GM23338 (cell line): ENCODE results near the gene APOBEC3B. TPM values are rescaled to one million over a fixed set of nuclear protein-coding genes. Genes with fewer than 3 reads are reported as not detected.

Experiments
- ATAC-seq: fragments of 200-7000 bp; cut with Tn5 transposase; 3 replicates; pipeline ENCODE4 v1.9.1; 2020
- DNase-seq: peaks from one replicate; pipeline ENCODE4 v3.0.0-alpha.2; 2015; ENCODE audit warnings: low spot score
- H2AFZ ChIP-seq: fragments of 200-600 bp; sonication (generic); 2 replicates; pipeline ENCODE4 v1.8.0; 2016; ENCODE audit warnings: antibody characterized with exemption, mild to moderate bottlenecking, moderate library complexity
- H3F3A ChIP-seq: fragments of 200-600 bp; sonication (generic); replicated peaks from 2 replicates; pipeline ENCODE4 v1.8.0; 2017; ENCODE audit warnings: antibody characterized with exemption, mixed run types, low read depth
- H3K27ac ChIP-seq: fragments of 200-600 bp; sonication (generic); 2 replicates; pipeline ENCODE4 v1.6.1; 2016; ENCODE audit warnings: low read depth
- H3K27me3 ChIP-seq: fragments of 200-600 bp; sonication (generic); 2 replicates; pipeline ENCODE4 v1.8.0; 2016; ENCODE audit warnings: mild to moderate bottlenecking, mixed run types, moderate library complexity; ENCODE audit not compliant: insufficient read depth
- H3K36me3 ChIP-seq: fragments of 200-600 bp; sonication (generic); 2 replicates; pipeline ENCODE4 v1.8.0; 2016; ENCODE audit warnings: mild to moderate bottlenecking; ENCODE audit not compliant: insufficient read depth
- H3K4me1 ChIP-seq: fragments of 200-600 bp; sonication (generic); 2 replicates; pipeline ENCODE4 v1.8.0; 2016; ENCODE audit warnings: mild to moderate bottlenecking, moderate library complexity; ENCODE audit not compliant: insufficient read depth
- H3K4me2 ChIP-seq: fragments of 200-600 bp; sonication (generic); 2 replicates; pipeline ENCODE4 v1.7.1; 2017; ENCODE audit warnings: mixed run types
- H3K4me3 ChIP-seq: fragments of 200-600 bp; sonication (generic); 2 replicates; pipeline ENCODE4 v1.6.1; 2016; ENCODE audit warnings: mixed run types
- H3K79me2 ChIP-seq: fragments of 200-600 bp; sonication (generic); replicated peaks from 2 replicates; pipeline ENCODE4 v1.8.0; 2017; ENCODE audit warnings: mild to moderate bottlenecking; ENCODE audit not compliant: insufficient read depth
- H3K9me2 ChIP-seq: fragments of 200-600 bp; sonication (generic); 2 replicates; pipeline ENCODE4 v1.8.0; 2017; ENCODE audit not compliant: insufficient read depth
- H4K20me1 ChIP-seq: fragments of 200-600 bp; sonication (generic); replicated peaks from 2 replicates; pipeline ENCODE4 v1.8.0; 2017; ENCODE audit warnings: mild to moderate bottlenecking; ENCODE audit not compliant: insufficient read depth
- H3K27ac Mint-ChIP-seq: 2 replicates; pipeline ENCODE4 v1.8.0; 2020; ENCODE audit warnings: inconsistent platforms, mild to moderate bottlenecking, moderate library complexity, mixed read lengths
- H3K27me3 Mint-ChIP-seq: 3 replicates; pipeline ENCODE4 v1.8.0; 2022; ENCODE audit warnings: low read depth, mild to moderate bottlenecking, moderate library complexity, mixed read lengths, inconsistent platforms; ENCODE audit not compliant: insufficient read depth, poor library complexity
- H3K36me3 Mint-ChIP-seq: 3 replicates; pipeline ENCODE4 v1.8.0; 2021; ENCODE audit warnings: low read depth, mild to moderate bottlenecking, inconsistent platforms, moderate library complexity, mixed read lengths
- H3K4me1 Mint-ChIP-seq: 3 replicates; pipeline ENCODE4 v1.8.0; 2020; ENCODE audit warnings: mild to moderate bottlenecking, inconsistent platforms, mixed read lengths
- H3K4me3 Mint-ChIP-seq: 3 replicates; pipeline ENCODE4 v1.8.0; 2021; ENCODE audit warnings: moderate library complexity, mild to moderate bottlenecking, inconsistent platforms, mixed read lengths
- H3K9me3 Mint-ChIP-seq: 3 replicates; pipeline ENCODE4 v1.8.0; 2020; ENCODE audit warnings: moderate library complexity, mild to moderate bottlenecking, inconsistent platforms, mixed read lengths
- CTCF ChIP-seq, 2 experiments: fragments of 200-600 bp in 1 of 2; sonication (generic) in 1 of 2; conservative IDR thresholded peaks; 2 replicates each; pipeline versions ENCODE4 v1.5.1 to v1.6.1; 2016 to 2017; ENCODE audit warnings: antibody characterized with exemption in 2 of 2, low read depth in 2 of 2, mild to moderate bottlenecking in 2 of 2, moderate library complexity in 1 of 2
- EZH2 ChIP-seq: fragments of 200-600 bp; sonication (generic); IDR thresholded peaks from one replicate; pipeline ENCODE4 v1.8.0; 2017; ENCODE audit warnings: antibody characterized with exemption, mild to moderate bottlenecking, low read depth; ENCODE audit not compliant: unreplicated experiment
- EZH2phosphoT487 ChIP-seq: fragments of 200-600 bp; sonication (generic); IDR thresholded peaks from one replicate; pipeline ENCODE4 v1.8.1; 2018; ENCODE audit warnings: antibody characterized with exemption; ENCODE audit not compliant: unreplicated experiment
- JUNB ChIP-seq: IDR thresholded peaks from one replicate; pipeline ENCODE4 v1.6.1; 2016; ENCODE audit warnings: antibody characterized with exemption; ENCODE audit not compliant: unreplicated experiment
- POLR2AphosphoS5 ChIP-seq: IDR thresholded peaks from 2 replicates; pipeline ENCODE4 v1.6.1; 2016; ENCODE audit warnings: antibody characterized with exemption, low read depth
- STAT1 ChIP-seq: IDR thresholded peaks from one replicate; pipeline ENCODE4 v1.6.1; 2016; ENCODE audit warnings: antibody characterized with exemption; ENCODE audit not compliant: unreplicated experiment
- ZNF114 ChIP-seq: fragments of 250-450 bp; sonication (Bioruptor Pico); IDR thresholded peaks from 2 replicates; pipeline ENCODE4 v1.5.0; 2020; ENCODE audit warnings: mild to moderate bottlenecking, moderate library complexity
- ZNF462 ChIP-seq: fragments of 250-450 bp; sonication (Bioruptor Pico); IDR thresholded peaks from 2 replicates; pipeline ENCODE4 v1.5.0; 2020; ENCODE audit warnings: mild to moderate bottlenecking, moderate library complexity
- polyA plus RNA-seq: library from polyadenylated mRNA; unstranded; fragments of >200 nt; fragmentation: Nextera tagmentation; extraction: Ambion mirVana; gene quantifications from 2 replicates; pipeline ENCODE4 v1.2.1, GENCODE V29; 2016
- total RNA-seq: library from RNA; depleted of rRNA; stranded (reverse); fragments of >200 nt; shearing (Covaris generic); gene quantifications from 2 replicates; pipeline ENCODE4 v1.2.3, GENCODE V29; 2014

Gene APOBEC3B
- total and polyA plus RNA-seq, 2 experiments from 2014 or later = 7.0 to 9.2 TPM

GRCh38 chr22:38963872-38964271, 18.3 kb upstream of the APOBEC3B start:
- Mint-ChIP-seq H3K9me3 (no peaks in the 10 kb centered on the region), H3K4me3 (no peak overlapping the region), H3K36me3 (no peaks in the 10 kb centered on the region; the same call in 2 of the 3 replicates), H3K27me3 (peaks cover 12% of the 10 kb centered on the region), H3K4me1 (peaks cover 22% of the 10 kb centered on the region), H3K27ac (no peak overlapping the region)
- no peak overlapping the region for H3K27ac ChIP-seq
- no peaks in the 10 kb centered on the region for H3K9me2 ChIP-seq
- H3K36me3 ChIP-seq = no peaks in the 10 kb centered on the region
- ATAC-seq = peak; percentile 8
- H3F3A ChIP-seq = no peaks in the 10 kb centered on the region
- H3K79me2 ChIP-seq = no peaks in the 10 kb centered on the region
- H3K4me1 ChIP-seq = no peaks in the 10 kb centered on the region
- no peaks in the 10 kb centered on the region for H3K27me3 ChIP-seq
- no peak overlapping the region for H3K4me3 ChIP-seq
- no peaks in the 10 kb centered on the region for H4K20me1 ChIP-seq
- TF ChIP-seq CTCF (conservative IDR thresholded peaks at IDR 0.05; ENCODE audit: low read depth in 2 of 2) (no peak), POLR2AphosphoS5 (no peak), ZNF114 (CRISPR knock-in tag) (no peak), ZNF462 (CRISPR knock-in tag) (no peak), JUNB (no peak), EZH2 (no peak), EZH2phosphoT487 (no peak), STAT1 (no peak)
- no peak overlapping the region for H2AFZ ChIP-seq
- no peak for DNase-seq
- H3K4me2 ChIP-seq = no peak overlapping the region
